AG04449 (cell line): Measurements from ENCODE around the gene SLC18B1.
"Not testable (repeated sequence)": the region's sequence is repeated elsewhere in the genome, so short reads cannot be mapped to it uniquely, and the experiment has no call there.

Experiments used
- CTCF ChIA-PET: fragments of 350-600 bp; formaldehyde crosslinking; extraction: SDS; loops from one replicate; lab custom pipeline; 2021; ENCODE audit warnings: antibody characterized with exemption; lab: Yijun Ruan, JAX
- POLR2A ChIA-PET: fragments of 400-600, 350-600 bp; formaldehyde crosslinking; extraction: SDS; loops from one replicate; lab custom pipeline; 2020; ENCODE audit warnings: antibody characterized with exemption, inconsistent platforms; lab: Yijun Ruan, JAX
- DNase-seq: peaks from one replicate; pipeline ENCODE4 v3.0.0-alpha.2; 2010; ENCODE audit warnings: low read depth, low spot score
- H3K4me3 ChIP-seq: 2 replicates; pipeline ENCODE4 v1.5.1; 2011; ENCODE audit warnings: low read depth, mild to moderate bottlenecking, control low read depth, low read length
- CTCF ChIP-seq: IDR thresholded peaks from one replicate; pipeline ENCODE4 v1.5.1; 2011; ENCODE audit warnings: mild to moderate bottlenecking, moderate library complexity, low read length, control low read depth, inconsistent platforms; ENCODE audit not compliant: insufficient read depth; ENCODE audit errors: missing control alignments

SLC18B1 gene

GRCh38 chr6:132790450-132790849 is 8.0 kb downstream of the SLC18B1 start:
- DNase-seq, result no peak
- ChIA-PET CTCF (interaction anchor here (1.2 to 1.6 kb wide), 2 partner anchors 10 to 21 kb away, joined by 3 to 4 read pairs; no protein-coding TSS in a partner anchor), POLR2A (interaction anchor here (1.6 kb wide), 1 partner anchor 24 kb away, joined by 7 read pairs; the partner anchor contains the start of gene RPS12)
- no peak overlapping the region for H3K4me3 ChIP-seq
- TF ChIP-seq CTCF, result no peak

GRCh38 chr6:132789396-132789776 is 9.1 kb downstream of the SLC18B1 start:
- DNase-seq, result no peak
- ChIA-PET POLR2A (no interaction called here), CTCF (interaction anchor here (0.9 kb wide), 1 partner anchor 9 kb away, joined by 5 read pairs; the partner anchor contains the start of gene SLC18B1)
- no peak for TF ChIP-seq CTCF
- H3K4me3 ChIP-seq, result no peak overlapping the region

GRCh38 chr6:132788658-132789395 is 9.6 kb downstream of the SLC18B1 start:
- TF ChIP-seq CTCF, result no peak
- ChIA-PET CTCF (interaction anchor here (0.9 to 2.3 kb wide), 3 partner anchors 9 to 10 kb away, joined by 4 to 7 read pairs (median 5); partner anchors contain the start of gene SLC18B1), POLR2A (no interaction called here)
- H3K4me3 ChIP-seq, result no peak overlapping the region
- no peak for DNase-seq

- CTCF ChIA-PET, result interaction anchor here (1.0 kb wide), 1 partner anchor 13 kb away, joined by 4 read pairs; the partner anchor contains the start of gene SLC18B1
- no peak for TF ChIP-seq CTCF
- POLR2A ChIA-PET, result no interaction called here
- DNase-seq, result no peak
- H3K4me3 ChIP-seq, result no peak overlapping the region
Measured at GRCh38 chr6:132785936-132786335, 12.5 kb downstream of the SLC18B1 start.

GRCh38 chr6:132780770-132781371 is 17.6 kb downstream of the SLC18B1 start:
- ChIA-PET POLR2A (no interaction called here), CTCF (interaction anchor here (0.8 to 2.9 kb wide), 6 partner anchors 11 to 501 kb away, joined by 3 to 14 read pairs (median 4); partner anchors contain the start of gene SLC18B1)
- DNase-seq, result peak; percentile 5
- TF ChIP-seq CTCF, result peak; percentile 32
- H3K4me3 ChIP-seq, result no peak overlapping the region

GRCh38 chr6:132777881-132778280 is 20.6 kb downstream of the SLC18B1 start:
- POLR2A ChIA-PET, CTCF ChIA-PET, H3K4me3 ChIP-seq, DNase-seq: not testable (repeated sequence)
